ENCODE results near the gene PHKB. TPM values are rescaled to one million over a fixed set of nuclear protein-coding genes. Genes with fewer than 3 reads are reported as not detected.

PHKB gene
- total RNA-seq, 1 experiment from 2014 or later, result 81.3 TPM

GRCh38 chr16:47624563-47624962 lies 163.4 kb downstream of the PHKB start:
- no peak for DNase-seq
- H3K36me3 ChIP-seq (ENCODE audit: low read depth), result 0 out of 2 replicates have a peak, but pooled peaks cover 2% of the 10 kb centered on the region
- no peak overlapping the region for H2AFZ ChIP-seq
- no peaks in the 10 kb centered on the region for H3K4me1 ChIP-seq (replicated peaks; ENCODE audit: insufficient read depth)
- no peak overlapping the region for H3K27ac ChIP-seq
- POLR2A ChIA-PET (ENCODE audit: unreplicated experiment), result no interaction called here
- no peak overlapping the region for H3K4me3 ChIP-seq
- no peaks in the 10 kb centered on the region for H3K9me3 ChIP-seq (ENCODE audit: insufficient read depth, low read depth)
- CTCF ChIA-PET, result no interaction called here
- TF ChIP-seq CTCF (conservative IDR thresholded peaks at IDR 0.05), result no peak
- TF ChIP-seq EZH2 (IDR thresholded peaks at IDR 0.05; ENCODE audit: low read depth), result no peak
- no peaks in the 10 kb centered on the region for H3K79me2 ChIP-seq (ENCODE audit: low read depth)
- H3K27me3 ChIP-seq (ENCODE audit: insufficient read depth, low read depth), result no peaks in the 10 kb centered on the region
- H3K4me2 ChIP-seq, result no peak overlapping the region
- H4K20me1 ChIP-seq (ENCODE audit: insufficient read depth), result no peaks in the 10 kb centered on the region; the same call in 1 of the 2 replicates
- H3K9me2 ChIP-seq (ENCODE audit: insufficient read depth), result no peaks in the 10 kb centered on the region
- no peaks in the 10 kb centered on the region for H3F3A ChIP-seq (ENCODE audit: insufficient read depth, low read depth)
- intact Hi-C loops (cut with micrococcal nuclease; ENCODE audit: unreplicated experiment), result no loop called here
- no TSS peak for BruUV-seq (replicated peaks)

GRCh38 chr16:47625115-47625567 lies 164.0 kb downstream of the PHKB start:
- Histone ChIP-seq H4K20me1 (ENCODE audit: insufficient read depth) (no peaks in the 10 kb centered on the region; the same call in 1 of the 2 replicates), H2AFZ (no peak overlapping the region), H3K79me2 (ENCODE audit: low read depth) (no peaks in the 10 kb centered on the region), H3F3A (ENCODE audit: insufficient read depth, low read depth) (no peaks in the 10 kb centered on the region), H3K4me2 (no peak overlapping the region), H3K4me3 (no peak overlapping the region), H3K27me3 (ENCODE audit: insufficient read depth, low read depth) (no peaks in the 10 kb centered on the region), H3K27ac (no peak overlapping the region), H3K36me3 (ENCODE audit: low read depth) (no peaks in the 10 kb centered on the region), H3K4me1 (replicated peaks; ENCODE audit: insufficient read depth) (no peaks in the 10 kb centered on the region), H3K9me3 (ENCODE audit: insufficient read depth, low read depth) (no peaks in the 10 kb centered on the region), H3K9me2 (ENCODE audit: insufficient read depth) (no peaks in the 10 kb centered on the region)
- no peak for TF ChIP-seq CTCF (conservative IDR thresholded peaks at IDR 0.05)
- TF ChIP-seq EZH2 (IDR thresholded peaks at IDR 0.05; ENCODE audit: low read depth), result no peak
- intact Hi-C loops (cut with micrococcal nuclease; ENCODE audit: unreplicated experiment), result no loop called here
- ChIA-PET CTCF (no interaction called here), POLR2A (ENCODE audit: unreplicated experiment) (no interaction called here)
- BruUV-seq (replicated peaks), result no TSS peak
- DNase-seq, result no peak

GRCh38 chr16:47626246-47626645 lies 165.1 kb downstream of the PHKB start:
- Histone ChIP-seq H3K79me2 (ENCODE audit: low read depth) (no peaks in the 10 kb centered on the region), H3K4me1 (replicated peaks; ENCODE audit: insufficient read depth) (no peaks in the 10 kb centered on the region), H3F3A (ENCODE audit: insufficient read depth, low read depth) (no peaks in the 10 kb centered on the region), H4K20me1 (ENCODE audit: insufficient read depth) (no peaks in the 10 kb centered on the region; the same call in 1 of the 2 replicates), H3K9me3 (ENCODE audit: insufficient read depth, low read depth) (no peaks in the 10 kb centered on the region), H3K4me3 (no peak overlapping the region), H3K27ac (no peak overlapping the region), H3K9me2 (ENCODE audit: insufficient read depth) (no peaks in the 10 kb centered on the region), H2AFZ (no peak overlapping the region), H3K4me2 (no peak overlapping the region), H3K36me3 (ENCODE audit: low read depth) (no peaks in the 10 kb centered on the region), H3K27me3 (ENCODE audit: insufficient read depth, low read depth) (no peaks in the 10 kb centered on the region)
- BruUV-seq (replicated peaks), result no TSS peak
- DNase-seq, result no peak
- intact Hi-C loops (cut with micrococcal nuclease; ENCODE audit: unreplicated experiment), result no loop called here
- TF ChIP-seq CTCF (conservative IDR thresholded peaks at IDR 0.05) (no peak), EZH2 (IDR thresholded peaks at IDR 0.05; ENCODE audit: low read depth) (no peak)
- ChIA-PET CTCF (no interaction called here), POLR2A (ENCODE audit: unreplicated experiment) (no interaction called here)

Measured in PC-9 (cell line).